OCI-LY1 (cell line): Measurements from ENCODE around the gene SLC24A4.

Experiments
- EZH2 ChIP-seq: fragments of 200-600 bp; sonication (generic), shearing (Covaris generic); IDR thresholded peaks from 2 replicates; pipeline ENCODE4 v1.8.0; 2017; ENCODE audit warnings: borderline replicate concordance, mixed run types, mild to moderate bottlenecking, antibody characterized with exemption, low read length, moderate library complexity, mixed read lengths
- TF ChIP-seq, protein P1 (sequence below): fragments of 200-600 bp; sonication (generic), shearing (Covaris generic); IDR thresholded peaks from 2 replicates; pipeline ENCODE4 v1.5.1; 2017; ENCODE audit warnings: mild to moderate bottlenecking, antibody characterized with exemption, low read length, moderate library complexity, mixed read lengths

DNA sequence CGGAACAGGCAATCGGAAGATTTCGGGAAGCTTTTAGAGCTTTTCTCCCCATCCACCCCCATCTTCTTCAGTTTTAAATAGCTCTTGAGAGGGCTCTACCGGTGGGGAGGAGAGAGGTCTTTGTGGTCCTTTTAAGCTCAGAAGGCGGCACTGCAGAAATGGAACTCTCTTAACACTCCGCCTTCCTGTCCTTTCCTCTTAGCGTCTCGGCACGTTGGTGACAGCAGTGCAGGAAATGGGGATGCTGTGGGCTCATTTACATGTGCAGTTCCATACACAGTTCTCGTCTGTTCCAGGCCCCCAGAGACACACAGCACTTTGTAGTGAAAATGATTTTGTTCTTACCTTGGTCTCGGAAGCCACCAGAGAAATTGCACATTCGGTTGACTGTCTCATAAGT lies 140.2 kb downstream of the SLC24A4 start:
- no peak for TF ChIP-seq EZH2
- TF ChIP-seq, protein P1, sequence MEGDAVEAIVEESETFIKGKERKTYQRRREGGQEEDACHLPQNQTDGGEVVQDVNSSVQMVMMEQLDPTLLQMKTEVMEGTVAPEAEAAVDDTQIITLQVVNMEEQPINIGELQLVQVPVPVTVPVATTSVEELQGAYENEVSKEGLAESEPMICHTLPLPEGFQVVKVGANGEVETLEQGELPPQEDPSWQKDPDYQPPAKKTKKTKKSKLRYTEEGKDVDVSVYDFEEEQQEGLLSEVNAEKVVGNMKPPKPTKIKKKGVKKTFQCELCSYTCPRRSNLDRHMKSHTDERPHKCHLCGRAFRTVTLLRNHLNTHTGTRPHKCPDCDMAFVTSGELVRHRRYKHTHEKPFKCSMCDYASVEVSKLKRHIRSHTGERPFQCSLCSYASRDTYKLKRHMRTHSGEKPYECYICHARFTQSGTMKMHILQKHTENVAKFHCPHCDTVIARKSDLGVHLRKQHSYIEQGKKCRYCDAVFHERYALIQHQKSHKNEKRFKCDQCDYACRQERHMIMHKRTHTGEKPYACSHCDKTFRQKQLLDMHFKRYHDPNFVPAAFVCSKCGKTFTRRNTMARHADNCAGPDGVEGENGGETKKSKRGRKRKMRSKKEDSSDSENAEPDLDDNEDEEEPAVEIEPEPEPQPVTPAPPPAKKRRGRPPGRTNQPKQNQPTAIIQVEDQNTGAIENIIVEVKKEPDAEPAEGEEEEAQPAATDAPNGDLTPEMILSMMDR, result no peak
